Measurements from ENCODE around the gene CERS1. TPM values are rescaled to one million over a fixed set of nuclear protein-coding genes. Genes with fewer than 3 reads are reported as not detected.
A peak's percentile ranks its signal among the peaks of the same experiment; 100 is the strongest.

Gene CERS1
- total and polyA plus RNA-seq, 5 donors from 2014 or later, result not detected

- Histone ChIP-seq H3K4me1 (ENCODE audit: control insufficient read depth, insufficient read depth, low read length, poor library complexity, severe bottlenecking) (peaks cover 11% of the 10 kb centered on the region), H3K27me3 (ENCODE audit: control insufficient read depth, insufficient read depth, low read length) (no peaks in the 10 kb centered on the region), H3K27ac (ENCODE audit: insufficient read depth, low read length, poor library complexity, severe bottlenecking) (no peak overlapping the region), H3K9me3 (ENCODE audit: control insufficient read depth in 2 of 2, low read length in 2 of 2) (no peaks in the 10 kb centered on the region), H3K4me3 (ENCODE audit: low read depth, low read length) (no peak overlapping the region), H3K36me3 (ENCODE audit: control insufficient read depth, insufficient read depth, low read length) (no peaks in the 10 kb centered on the region)
- ATAC-seq (ENCODE audit: low read depth in 2 of 2) (no peak), DNase-seq (no peak)
- H3K9me3 Mint-ChIP-seq, result peaks cover 0 to 1% (median 0%) of the 10 kb centered on the region in 7 donors
- H3K4me1 Mint-ChIP-seq, result peaks cover 0 to 18% (median 5%) of the 10 kb centered on the region in 4 donors
- H3K27me3 Mint-ChIP-seq, result peaks cover 66% of the 10 kb centered on the region
- peak overlapping the region in 3 of 4 donors; percentile 73 to 91 (median 77) for H3K4me3 Mint-ChIP-seq
- no peak overlapping the region for H3K27ac Mint-ChIP-seq
- H3K36me3 Mint-ChIP-seq, result no peaks in the 10 kb centered on the region
These were observed 44.2 kb upstream of the CERS1 start for GRCh38 chr19:18939922-18940768.

GRCh38 chr19:18939163-18939562, 43.2 kb upstream of the CERS1 start:
- H3K27me3 Mint-ChIP-seq, result peaks cover 71% of the 10 kb centered on the region
- peaks cover 0 to 1% (median 0%) of the 10 kb centered on the region in 7 donors for H3K9me3 Mint-ChIP-seq
- H3K36me3 Mint-ChIP-seq, result no peaks in the 10 kb centered on the region
- H3K4me3 ChIP-seq (ENCODE audit: low read depth, low read length), result no peak overlapping the region
- H3K9me3 ChIP-seq (ENCODE audit: control insufficient read depth in 2 of 2, low read length in 2 of 2), result no peaks in the 10 kb centered on the region
- DNase-seq (no peak), ATAC-seq (ENCODE audit: low read depth in 2 of 2) (no peak)
- no peaks in the 10 kb centered on the region for H3K36me3 ChIP-seq (ENCODE audit: control insufficient read depth, insufficient read depth, low read length)
- peaks cover 0 to 18% (median 5%) of the 10 kb centered on the region in 4 donors for H3K4me1 Mint-ChIP-seq
- H3K4me3 Mint-ChIP-seq, result peak overlapping the region; percentile 70 to 77 (median 74)
- H3K4me1 ChIP-seq (ENCODE audit: control insufficient read depth, insufficient read depth, low read length, poor library complexity, severe bottlenecking), result peaks cover 11% of the 10 kb centered on the region
- no peak overlapping the region for H3K27ac Mint-ChIP-seq
- H3K27ac ChIP-seq (ENCODE audit: insufficient read depth, low read length, poor library complexity, severe bottlenecking), result no peak overlapping the region
- H3K27me3 ChIP-seq (ENCODE audit: control insufficient read depth, insufficient read depth, low read length), result no peaks in the 10 kb centered on the region

- Histone ChIP-seq H3K4me1 (ENCODE audit: control insufficient read depth, insufficient read depth, low read length, poor library complexity, severe bottlenecking) (peaks cover 10% of the 10 kb centered on the region), H3K36me3 (ENCODE audit: control insufficient read depth, insufficient read depth, low read length) (peaks cover 2% of the 10 kb centered on the region), H3K4me3 (ENCODE audit: low read depth, low read length) (no peak overlapping the region), H3K27ac (ENCODE audit: insufficient read depth, low read length, poor library complexity, severe bottlenecking) (no peak overlapping the region), H3K9me3 (ENCODE audit: control insufficient read depth in 2 of 2, low read length in 2 of 2) (no peaks in the 10 kb centered on the region), H3K27me3 (ENCODE audit: control insufficient read depth, insufficient read depth, low read length) (no peaks in the 10 kb centered on the region)
- Mint-ChIP-seq H3K27me3 (peaks cover 36% of the 10 kb centered on the region), H3K4me3 (peak overlapping the region in 2 of 4 donors; percentile 29 to 65), H3K27ac (peak overlapping the region in 1 of 3 donors; percentile 68), H3K9me3 (no peaks in the 10 kb centered on the region), H3K36me3 (no peaks in the 10 kb centered on the region), H3K4me1 (peaks cover 0 to 6% (median 0%) of the 10 kb centered on the region in 4 donors)
- DNase-seq, result no peak
- no peak for ATAC-seq (ENCODE audit: low read depth in 2 of 2)
These were observed 37.3 kb upstream of the CERS1 start for GRCh38 chr19:18933297-18933696.

GRCh38 chr19:18932216-18932841, 36.4 kb upstream of the CERS1 start:
- no peaks in the 10 kb centered on the region for H3K9me3 Mint-ChIP-seq

GRCh38 chr19:18931316-18932162, 35.6 kb upstream of the CERS1 start:
- no peak overlapping the region for H3K27ac Mint-ChIP-seq
- Histone ChIP-seq H3K27me3 (ENCODE audit: control insufficient read depth, insufficient read depth, low read length) (no peaks in the 10 kb centered on the region), H3K4me1 (ENCODE audit: control insufficient read depth, insufficient read depth, low read length, poor library complexity, severe bottlenecking) (peaks cover 10% of the 10 kb centered on the region), H3K36me3 (ENCODE audit: control insufficient read depth, insufficient read depth, low read length) (peaks cover 15% of the 10 kb centered on the region), H3K9me3 (ENCODE audit: control insufficient read depth in 2 of 2, low read length in 2 of 2) (no peaks in the 10 kb centered on the region), H3K27ac (ENCODE audit: insufficient read depth, low read length, poor library complexity, severe bottlenecking) (no peak overlapping the region), H3K4me3 (ENCODE audit: low read depth, low read length) (no peak overlapping the region)
- H3K4me3 Mint-ChIP-seq, result peak overlapping the region in 1 of 4 donors; percentile 38
- no peaks in the 10 kb centered on the region for H3K36me3 Mint-ChIP-seq
- no peaks in the 10 kb centered on the region for H3K9me3 Mint-ChIP-seq
- peaks cover 18% of the 10 kb centered on the region for H3K27me3 Mint-ChIP-seq
- ATAC-seq (ENCODE audit: low read depth in 2 of 2) (no peak), DNase-seq (no peak)
- peaks cover 0 to 6% (median 0%) of the 10 kb centered on the region in 4 donors for H3K4me1 Mint-ChIP-seq

More at GRCh38 chr19:18932216-18932841, 36.4 kb upstream of the CERS1 start:
- Mint-ChIP-seq H3K4me1 (peaks cover 0 to 6% (median 0%) of the 10 kb centered on the region in 4 donors), H3K4me3 (peak overlapping the region in 3 of 4 donors; percentile 66 to 87 (median 82)), H3K36me3 (no peaks in the 10 kb centered on the region), H3K27ac (peak overlapping the region in 2 of 3 donors; percentile 42 to 69), H3K27me3 (peaks cover 26% of the 10 kb centered on the region)
- Histone ChIP-seq H3K4me3 (ENCODE audit: low read depth, low read length) (no peak overlapping the region), H3K27ac (ENCODE audit: insufficient read depth, low read length, poor library complexity, severe bottlenecking) (no peak overlapping the region), H3K27me3 (ENCODE audit: control insufficient read depth, insufficient read depth, low read length) (no peaks in the 10 kb centered on the region), H3K9me3 (ENCODE audit: control insufficient read depth in 2 of 2, low read length in 2 of 2) (no peaks in the 10 kb centered on the region), H3K4me1 (ENCODE audit: control insufficient read depth, insufficient read depth, low read length, poor library complexity, severe bottlenecking) (peaks cover 10% of the 10 kb centered on the region), H3K36me3 (ENCODE audit: control insufficient read depth, insufficient read depth, low read length) (peaks cover 11% of the 10 kb centered on the region)
- ATAC-seq (ENCODE audit: low read depth in 2 of 2) (peak; percentile 87 to 89), DNase-seq (peak; percentile 67 to 77 (median 74))

- Histone ChIP-seq H3K4me1 (ENCODE audit: control insufficient read depth, insufficient read depth, low read length, poor library complexity, severe bottlenecking) (peaks cover 10% of the 10 kb centered on the region), H3K9me3 (ENCODE audit: control insufficient read depth in 2 of 2, low read length in 2 of 2) (no peaks in the 10 kb centered on the region), H3K27me3 (ENCODE audit: control insufficient read depth, insufficient read depth, low read length) (no peaks in the 10 kb centered on the region), H3K27ac (ENCODE audit: insufficient read depth, low read length, poor library complexity, severe bottlenecking) (no peak overlapping the region), H3K36me3 (ENCODE audit: control insufficient read depth, insufficient read depth, low read length) (peaks cover 34% of the 10 kb centered on the region), H3K4me3 (ENCODE audit: low read depth, low read length) (no peak overlapping the region)
- no peak overlapping the region for H3K4me3 Mint-ChIP-seq
- DNase-seq, result no peak
- H3K36me3 Mint-ChIP-seq, result peaks cover 10% of the 10 kb centered on the region
- no peaks in the 10 kb centered on the region for H3K9me3 Mint-ChIP-seq
- peaks cover 12% of the 10 kb centered on the region for H3K27me3 Mint-ChIP-seq
- no peak for ATAC-seq (ENCODE audit: low read depth in 2 of 2)
- no peak overlapping the region for H3K27ac Mint-ChIP-seq
- H3K4me1 Mint-ChIP-seq, result peaks cover 0 to 8% (median 0%) of the 10 kb centered on the region in 4 donors
These were observed 33.4 kb upstream of the CERS1 start for GRCh38 chr19:18929311-18929710.

GRCh38 chr19:18928018-18928805, 32.3 kb upstream of the CERS1 start:
- Mint-ChIP-seq H3K27ac (no peak overlapping the region), H3K4me3 (no peak overlapping the region), H3K36me3 (peaks cover 10% of the 10 kb centered on the region), H3K4me1 (peaks cover 0 to 9% (median 0%) of the 10 kb centered on the region in 4 donors), H3K27me3 (peaks cover 1% of the 10 kb centered on the region), H3K9me3 (no peaks in the 10 kb centered on the region)
- no peaks in the 10 kb centered on the region for H3K9me3 ChIP-seq (ENCODE audit: control insufficient read depth in 2 of 2, low read length in 2 of 2)
- DNase-seq (no peak), ATAC-seq (ENCODE audit: low read depth in 2 of 2) (no peak)
- H3K27me3 ChIP-seq (ENCODE audit: control insufficient read depth, insufficient read depth, low read length), result no peaks in the 10 kb centered on the region
- H3K4me1 ChIP-seq (ENCODE audit: control insufficient read depth, insufficient read depth, low read length, poor library complexity, severe bottlenecking), result peaks cover 10% of the 10 kb centered on the region
- H3K4me3 ChIP-seq (ENCODE audit: low read depth, low read length), result no peak overlapping the region
- H3K36me3 ChIP-seq (ENCODE audit: control insufficient read depth, insufficient read depth, low read length), result peaks cover 41% of the 10 kb centered on the region
- H3K27ac ChIP-seq (ENCODE audit: insufficient read depth, low read length, poor library complexity, severe bottlenecking), result no peak overlapping the region
